MCF 10A (cell line): ENCODE results near the gene PRKN. TPM values are rescaled to one million over a fixed set of nuclear protein-coding genes. Genes with fewer than 3 reads are reported as not detected.

Experiments
- BruUV-seq: library from RNA; stranded (reverse); fragments of 400-500 nt; replicated peaks from 2 replicates; lab custom pipeline; 2021; lab: Mats Ljungman, UMichigan
- CTCF ChIA-PET: fragments of 300-600 bp; sonication (Branson Sonifier 250); formaldehyde crosslinking; extraction: SDS; loops from one replicate; lab custom pipeline; 2021; ENCODE audit warnings: antibody characterized with exemption, inconsistent platforms; lab: Yijun Ruan, JAX
- POLR2A ChIA-PET: fragments of 300-600, 350-650 bp; sonication (Branson Sonifier 250); formaldehyde crosslinking; extraction: SDS; loops from one replicate; lab custom pipeline; 2020; ENCODE audit warnings: antibody characterized with exemption, inconsistent platforms; lab: Yijun Ruan, JAX
- DNase-seq: peaks from one replicate; pipeline ENCODE4 v3.0.0-alpha.2; 2018; ENCODE audit not compliant: unreplicated experiment
- H3K27ac Mint-ChIP-seq: one replicate; pipeline ENCODE4 v1.8.0; 2022; ENCODE audit warnings: mild to moderate bottlenecking, low read depth, mixed read lengths; ENCODE audit not compliant: unreplicated experiment
- H3K27me3 Mint-ChIP-seq: one replicate; pipeline ENCODE4 v1.8.0; 2022; ENCODE audit warnings: mixed read lengths; ENCODE audit not compliant: insufficient read depth, unreplicated experiment
- H3K36me3 Mint-ChIP-seq: one replicate; pipeline ENCODE4 v1.8.0; 2022; ENCODE audit warnings: mild to moderate bottlenecking, moderate library complexity, mixed read lengths; ENCODE audit not compliant: insufficient read depth, unreplicated experiment
- H3K4me1 Mint-ChIP-seq: one replicate; pipeline ENCODE4 v1.8.0; 2022; ENCODE audit warnings: mixed read lengths; ENCODE audit not compliant: insufficient read depth, unreplicated experiment
- H3K4me3 Mint-ChIP-seq: one replicate; pipeline ENCODE4 v1.8.0; 2022; ENCODE audit warnings: mild to moderate bottlenecking, moderate library complexity, mixed read lengths; ENCODE audit not compliant: unreplicated experiment
- H3K9me3 Mint-ChIP-seq: one replicate; pipeline ENCODE4 v1.8.0; 2022; ENCODE audit warnings: mixed read lengths; ENCODE audit not compliant: unreplicated experiment
- intact Hi-C: fragments of 100-400 bp; cut with micrococcal nuclease; formaldehyde crosslinking; loops from 2 replicates; pipeline ENCODE4 v1.14.1; 2022
- total RNA-seq: library from RNA; stranded (reverse); gene quantifications from 2 replicates; pipeline ENCODE4 v1.2.3, GENCODE V29; 2022
- TF ChIP-seq, protein P1 (sequence below): fragments of 200-600 bp; IDR thresholded peaks from one replicate; pipeline ENCODE4 v1.8.0; 2022; ENCODE audit warnings: antibody characterized with exemption, mild to moderate bottlenecking; ENCODE audit not compliant: unreplicated experiment

The PRKN gene
- total RNA-seq, 1 experiment from 2014 or later, result 2.5 TPM

- Mint-ChIP-seq H3K4me3 (no peak overlapping the region), H3K27ac (no peak overlapping the region), H3K9me3 (no peaks in the 10 kb centered on the region), H3K4me1 (no peaks in the 10 kb centered on the region), H3K27me3 (no peaks in the 10 kb centered on the region), H3K36me3 (no peaks in the 10 kb centered on the region)
- TF ChIP-seq, protein P1, sequence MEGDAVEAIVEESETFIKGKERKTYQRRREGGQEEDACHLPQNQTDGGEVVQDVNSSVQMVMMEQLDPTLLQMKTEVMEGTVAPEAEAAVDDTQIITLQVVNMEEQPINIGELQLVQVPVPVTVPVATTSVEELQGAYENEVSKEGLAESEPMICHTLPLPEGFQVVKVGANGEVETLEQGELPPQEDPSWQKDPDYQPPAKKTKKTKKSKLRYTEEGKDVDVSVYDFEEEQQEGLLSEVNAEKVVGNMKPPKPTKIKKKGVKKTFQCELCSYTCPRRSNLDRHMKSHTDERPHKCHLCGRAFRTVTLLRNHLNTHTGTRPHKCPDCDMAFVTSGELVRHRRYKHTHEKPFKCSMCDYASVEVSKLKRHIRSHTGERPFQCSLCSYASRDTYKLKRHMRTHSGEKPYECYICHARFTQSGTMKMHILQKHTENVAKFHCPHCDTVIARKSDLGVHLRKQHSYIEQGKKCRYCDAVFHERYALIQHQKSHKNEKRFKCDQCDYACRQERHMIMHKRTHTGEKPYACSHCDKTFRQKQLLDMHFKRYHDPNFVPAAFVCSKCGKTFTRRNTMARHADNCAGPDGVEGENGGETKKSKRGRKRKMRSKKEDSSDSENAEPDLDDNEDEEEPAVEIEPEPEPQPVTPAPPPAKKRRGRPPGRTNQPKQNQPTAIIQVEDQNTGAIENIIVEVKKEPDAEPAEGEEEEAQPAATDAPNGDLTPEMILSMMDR, result no peak
- ChIA-PET CTCF (no interaction called here), POLR2A (no interaction called here)
- DNase-seq, result no peak
- BruUV-seq, result no TSS peak
- intact Hi-C loops, result no loop called here
Measured at GRCh38 chr6:162387718-162388382, 339.7 kb downstream of the PRKN start.

- TF ChIP-seq, protein P1, result no peak
- Mint-ChIP-seq H3K36me3 (no peaks in the 10 kb centered on the region), H3K4me3 (no peak overlapping the region), H3K4me1 (no peaks in the 10 kb centered on the region), H3K9me3 (no peaks in the 10 kb centered on the region), H3K27me3 (no peaks in the 10 kb centered on the region), H3K27ac (no peak overlapping the region)
- ChIA-PET CTCF (no interaction called here), POLR2A (no interaction called here)
- intact Hi-C loops, result no loop called here
- peak; percentile 9 for DNase-seq
- no TSS peak for BruUV-seq
Measured at GRCh38 chr6:162385980-162386379, 341.6 kb downstream of the PRKN start.

DNA sequence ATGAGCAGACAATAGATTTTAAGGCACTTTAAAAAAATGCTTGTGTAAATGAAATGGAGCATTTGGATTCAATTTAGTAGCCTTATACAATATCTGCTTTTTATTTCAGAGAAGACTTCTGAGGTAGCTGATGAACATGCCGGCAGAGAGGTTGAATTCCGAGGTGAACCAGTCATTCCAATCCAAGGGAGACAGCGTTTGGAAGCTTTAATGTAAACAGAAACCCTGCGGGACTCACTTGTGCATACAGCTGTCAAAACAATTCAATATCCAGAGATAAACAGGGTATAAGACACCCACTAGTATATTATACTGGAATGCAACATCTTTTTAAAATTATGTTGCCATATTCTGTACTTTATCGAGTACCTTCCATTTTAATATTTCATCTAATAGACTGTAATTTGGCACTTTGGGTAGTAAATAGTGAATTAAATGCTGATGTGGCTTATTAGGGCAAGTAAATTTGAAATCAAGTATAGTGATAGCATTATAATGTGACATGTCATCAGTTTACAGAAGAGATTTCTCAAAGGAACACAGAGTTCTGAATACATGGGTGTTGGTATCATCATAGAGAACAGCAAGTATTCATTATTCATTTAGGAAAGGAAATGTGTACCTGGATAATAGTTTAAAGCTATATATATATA lies 347.7 kb downstream of the PRKN start:
- POLR2A ChIA-PET, result no interaction called here
- Mint-ChIP-seq H3K27me3 (no peaks in the 10 kb centered on the region), H3K4me1 (peaks cover 24% of the 10 kb centered on the region), H3K4me3 (no peak overlapping the region), H3K27ac (peak overlapping the region; percentile 77), H3K36me3 (no peaks in the 10 kb centered on the region), H3K9me3 (peaks cover 7% of the 10 kb centered on the region)
- no TSS peak for BruUV-seq
- TF ChIP-seq, protein P1, result no peak
- intact Hi-C loops, result no loop called here
- CTCF ChIA-PET, result no interaction called here
- peak; percentile 42 for DNase-seq

DNA sequence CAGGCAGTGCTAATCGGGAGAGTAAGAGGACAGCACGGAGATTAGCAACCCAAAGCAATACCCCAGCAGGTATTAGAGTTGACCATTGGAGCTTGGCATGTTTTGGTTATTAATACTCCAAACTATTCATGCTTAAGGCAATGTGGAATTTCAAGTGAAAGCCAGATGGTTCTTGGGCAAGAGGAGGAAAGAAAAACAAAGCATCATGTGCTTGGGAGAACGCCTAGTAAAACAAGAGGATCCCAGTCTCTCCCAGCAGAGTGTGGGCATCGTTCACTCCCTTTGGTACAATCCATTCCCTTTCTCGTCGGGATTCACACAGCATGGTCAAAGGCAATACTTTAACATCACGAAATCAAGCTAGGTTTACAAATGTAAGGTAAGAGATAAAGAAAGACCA lies 349.8 kb downstream of the PRKN start:
- no peaks in the 10 kb centered on the region for H3K27me3 Mint-ChIP-seq
- peaks cover 24% of the 10 kb centered on the region for H3K4me1 Mint-ChIP-seq
- intact Hi-C loops, result no loop called here
- POLR2A ChIA-PET, result no interaction called here
- DNase-seq, result peak; percentile 67
- H3K9me3 Mint-ChIP-seq, result peaks cover 7% of the 10 kb centered on the region
- H3K4me3 Mint-ChIP-seq, result no peak overlapping the region
- TF ChIP-seq, protein P1, result no peak
- H3K27ac Mint-ChIP-seq, result peak overlapping the region; percentile 86
- H3K36me3 Mint-ChIP-seq, result no peaks in the 10 kb centered on the region
- CTCF ChIA-PET, result interaction anchor here (0.7 kb wide), 1 partner anchor 179 kb away, joined by 4 read pairs; no protein-coding TSS in a partner anchor
- BruUV-seq, result no TSS peak
